ENCODE results near the gene PDZD4.

The PDZD4 gene

GRCh38 chrX:153770601-153771414 lies 59.5 kb downstream of the PDZD4 start:
- CTCF ChIA-PET, result no interaction called here

GRCh38 chrX:153769865-153770600 lies 60.3 kb downstream of the PDZD4 start:
- POLR2A ChIA-PET (ENCODE audit: low non-redundant PET), result no interaction called here
- no peak for TF ChIP-seq CTCF (conservative IDR thresholded peaks at IDR 0.05; ENCODE audit: low read depth)
- H3K27ac ChIP-seq, result no peak overlapping the region
- DNase-seq (ENCODE audit: low spot score), result no peak
- CTCF ChIA-PET, result interaction anchor here (0.6 kb wide), 1 partner anchor 9 kb away, joined by 5 read pairs; no protein-coding TSS in a partner anchor

More at GRCh38 chrX:153770601-153771414, 59.5 kb downstream of the PDZD4 start:
- H3K27ac ChIP-seq, result no peak overlapping the region
- no peak for TF ChIP-seq CTCF (conservative IDR thresholded peaks at IDR 0.05; ENCODE audit: low read depth)
- DNase-seq (ENCODE audit: low spot score), result no peak
- POLR2A ChIA-PET (ENCODE audit: low non-redundant PET), result no interaction called here

GRCh38 chrX:153769158-153769864 lies 61.0 kb downstream of the PDZD4 start:
- no peak overlapping the region for H3K27ac ChIP-seq
- ChIA-PET CTCF (interaction anchor here (0.6 to 0.8 kb wide), 2 partner anchors 9 kb away, joined by 3 to 5 read pairs; no protein-coding TSS in a partner anchor), POLR2A (ENCODE audit: low non-redundant PET) (no interaction called here)
- no peak for DNase-seq (ENCODE audit: low spot score)
- no peak for TF ChIP-seq CTCF (conservative IDR thresholded peaks at IDR 0.05; ENCODE audit: low read depth)

- ChIA-PET CTCF (interaction anchor here (0.8 kb wide), 1 partner anchor 10 kb away, joined by 3 read pairs; no protein-coding TSS in a partner anchor), POLR2A (ENCODE audit: low non-redundant PET) (no interaction called here)
- no peak for TF ChIP-seq CTCF (conservative IDR thresholded peaks at IDR 0.05; ENCODE audit: low read depth)
- no peak overlapping the region for H3K27ac ChIP-seq
- no peak for DNase-seq (ENCODE audit: low spot score)
Measured at GRCh38 chrX:153768311-153769157, 61.8 kb downstream of the PDZD4 start.

- ChIA-PET POLR2A (ENCODE audit: low non-redundant PET) (no interaction called here), CTCF (no interaction called here)
- no peak for DNase-seq (ENCODE audit: low spot score)
- H3K27ac ChIP-seq, result no peak overlapping the region
- no peak for TF ChIP-seq CTCF (conservative IDR thresholded peaks at IDR 0.05; ENCODE audit: low read depth)
Measured at GRCh38 chrX:153767674-153768055, 62.7 kb downstream of the PDZD4 start.

Data from RWPE1 (cell line).